Measurements from ENCODE around the gene C22orf23.

C22orf23 gene

DNA sequence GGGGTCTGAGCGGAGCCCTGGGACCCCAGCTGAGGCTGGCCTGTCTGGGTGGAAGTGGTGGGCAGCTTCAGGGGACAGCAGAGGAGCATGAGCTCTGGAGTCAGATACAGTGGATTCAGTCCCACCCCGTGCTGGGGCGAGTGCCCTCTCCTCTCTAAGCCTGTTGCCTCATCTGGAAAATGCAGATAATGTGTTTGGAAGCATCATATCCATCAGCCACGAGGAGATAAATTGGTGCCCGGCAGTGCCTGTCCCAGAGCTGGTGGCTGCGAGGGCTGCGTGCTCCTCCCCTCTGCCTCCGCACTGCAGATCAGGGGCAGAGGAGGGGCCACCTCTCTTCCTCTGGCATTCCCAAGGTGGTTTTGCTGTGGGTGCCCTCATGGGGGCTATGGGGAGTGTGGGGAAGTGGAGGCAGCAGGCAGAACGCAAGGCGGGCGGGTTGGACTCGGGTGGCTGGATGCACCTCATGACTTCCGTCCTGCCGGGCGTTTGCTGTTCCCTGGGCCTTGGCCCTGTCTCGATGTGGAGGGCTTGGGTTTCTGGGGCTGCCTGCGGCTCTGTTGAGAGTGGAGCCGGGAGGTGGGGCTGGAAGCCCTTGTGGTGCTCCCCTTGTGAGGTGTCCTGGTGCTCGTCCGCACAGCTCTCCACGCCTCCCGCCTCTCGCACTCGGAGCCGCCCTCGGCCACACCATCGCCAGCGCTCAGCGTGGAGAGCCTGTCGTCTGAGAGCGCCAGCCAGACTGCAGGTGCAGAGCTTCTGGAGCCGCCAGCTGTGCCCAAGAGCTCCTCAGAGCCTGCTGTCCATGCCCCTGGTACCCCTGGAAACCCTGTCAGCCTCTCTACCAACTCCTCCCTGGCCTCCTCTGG, 26.4 kb downstream of the C22orf23 start:
- no peaks in the 10 kb centered on the region for H3K79me2 ChIP-seq (ENCODE audit: insufficient read depth, low read length)
- TF ChIP-seq, protein P1, sequence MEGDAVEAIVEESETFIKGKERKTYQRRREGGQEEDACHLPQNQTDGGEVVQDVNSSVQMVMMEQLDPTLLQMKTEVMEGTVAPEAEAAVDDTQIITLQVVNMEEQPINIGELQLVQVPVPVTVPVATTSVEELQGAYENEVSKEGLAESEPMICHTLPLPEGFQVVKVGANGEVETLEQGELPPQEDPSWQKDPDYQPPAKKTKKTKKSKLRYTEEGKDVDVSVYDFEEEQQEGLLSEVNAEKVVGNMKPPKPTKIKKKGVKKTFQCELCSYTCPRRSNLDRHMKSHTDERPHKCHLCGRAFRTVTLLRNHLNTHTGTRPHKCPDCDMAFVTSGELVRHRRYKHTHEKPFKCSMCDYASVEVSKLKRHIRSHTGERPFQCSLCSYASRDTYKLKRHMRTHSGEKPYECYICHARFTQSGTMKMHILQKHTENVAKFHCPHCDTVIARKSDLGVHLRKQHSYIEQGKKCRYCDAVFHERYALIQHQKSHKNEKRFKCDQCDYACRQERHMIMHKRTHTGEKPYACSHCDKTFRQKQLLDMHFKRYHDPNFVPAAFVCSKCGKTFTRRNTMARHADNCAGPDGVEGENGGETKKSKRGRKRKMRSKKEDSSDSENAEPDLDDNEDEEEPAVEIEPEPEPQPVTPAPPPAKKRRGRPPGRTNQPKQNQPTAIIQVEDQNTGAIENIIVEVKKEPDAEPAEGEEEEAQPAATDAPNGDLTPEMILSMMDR (IDR thresholded peaks at IDR 0.05; ENCODE audit: insufficient read depth, low read length, poor library complexity, severe bottlenecking): no peak
- no peak for TF ChIP-seq EZH2phosphoT487 (conservative IDR thresholded peaks at IDR 0.05; ENCODE audit: low read length)
- H3K27me3 ChIP-seq (ENCODE audit: low read length): no peaks in the 10 kb centered on the region
- H3K27ac ChIP-seq (ENCODE audit: low read depth, low read length): no peak overlapping the region
- H4K20me1 ChIP-seq (ENCODE audit: low read depth, low read length): no peaks in the 10 kb centered on the region
- no peak overlapping the region for H2AFZ ChIP-seq (ENCODE audit: low read depth, low read length, severe bottlenecking)
- no peak overlapping the region for H3K4me2 ChIP-seq (ENCODE audit: low read depth, low read length, poor library complexity, severe bottlenecking)
- no peak overlapping the region for H3K9ac ChIP-seq (ENCODE audit: low read length)
- H3K9me3 ChIP-seq (ENCODE audit: insufficient read depth, low read length): no peaks in the 10 kb centered on the region
- H3F3A ChIP-seq (ENCODE audit: insufficient read depth): no peaks in the 10 kb centered on the region
- no peak overlapping the region for H3K4me3 ChIP-seq (ENCODE audit: insufficient read depth, low read length, poor library complexity, severe bottlenecking)
- no peaks in the 10 kb centered on the region for H3K36me3 ChIP-seq (ENCODE audit: low read length)
- no peaks in the 10 kb centered on the region for H3K9me2 ChIP-seq (replicated peaks; ENCODE audit: insufficient read depth, low read length)

DNA sequence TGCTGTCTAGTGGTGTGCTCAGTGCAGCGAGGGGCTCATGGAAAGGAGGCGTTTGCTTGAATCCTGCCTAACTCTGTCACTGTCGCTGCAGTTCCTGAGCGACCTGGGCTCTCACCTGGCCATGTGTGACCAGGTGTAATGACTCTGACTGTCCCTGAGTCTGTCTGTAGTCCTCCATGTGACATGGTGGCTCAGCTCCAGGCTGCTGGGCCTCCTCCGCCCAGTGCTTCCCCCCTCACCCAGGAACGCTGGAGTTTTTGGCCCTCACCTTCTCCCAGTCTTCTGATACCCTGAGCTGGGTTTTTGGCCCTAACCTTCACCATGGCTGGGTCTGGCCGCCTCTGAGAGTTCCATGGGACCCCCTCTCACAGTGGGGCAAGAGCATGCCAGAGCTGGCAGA, 27.0 kb downstream of the C22orf23 start:
- no peak for TF ChIP-seq EZH2phosphoT487 (conservative IDR thresholded peaks at IDR 0.05; ENCODE audit: low read length)
- TF ChIP-seq, protein P1 (IDR thresholded peaks at IDR 0.05; ENCODE audit: insufficient read depth, low read length, poor library complexity, severe bottlenecking): no peak
- Histone ChIP-seq H3K79me2 (ENCODE audit: insufficient read depth, low read length) (no peaks in the 10 kb centered on the region), H3K9me2 (replicated peaks; ENCODE audit: insufficient read depth, low read length) (no peaks in the 10 kb centered on the region), H3K27me3 (ENCODE audit: low read length) (no peaks in the 10 kb centered on the region), H3K9ac (ENCODE audit: low read length) (no peak overlapping the region), H2AFZ (ENCODE audit: low read depth, low read length, severe bottlenecking) (no peak overlapping the region), H4K20me1 (ENCODE audit: low read depth, low read length) (no peaks in the 10 kb centered on the region), H3K27ac (ENCODE audit: low read depth, low read length) (no peak overlapping the region), H3K9me3 (ENCODE audit: insufficient read depth, low read length) (no peaks in the 10 kb centered on the region), H3K36me3 (ENCODE audit: low read length) (no peaks in the 10 kb centered on the region), H3F3A (ENCODE audit: insufficient read depth) (no peaks in the 10 kb centered on the region), H3K4me2 (ENCODE audit: low read depth, low read length, poor library complexity, severe bottlenecking) (no peak overlapping the region), H3K4me3 (ENCODE audit: insufficient read depth, low read length, poor library complexity, severe bottlenecking) (no peak overlapping the region)

DNA sequence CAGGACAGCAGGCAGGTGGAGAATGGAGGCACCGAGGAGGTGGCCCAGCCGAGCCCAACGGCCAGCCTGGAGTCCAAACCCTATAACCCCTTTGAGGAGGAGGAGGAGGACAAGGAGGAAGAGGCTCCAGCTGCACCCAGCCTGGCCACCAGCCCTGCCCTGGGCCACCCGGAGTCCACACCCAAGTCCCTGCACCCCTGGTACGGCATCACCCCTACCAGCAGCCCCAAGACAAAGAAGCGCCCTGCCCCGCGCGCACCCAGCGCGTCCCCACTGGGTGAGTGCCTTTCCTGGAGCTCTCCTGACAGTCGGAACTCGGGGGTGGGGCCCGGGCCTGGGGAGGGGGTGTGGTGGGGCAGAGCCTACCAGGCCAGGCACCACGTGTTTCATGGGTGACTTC, 27.6 kb downstream of the C22orf23 start:
- Histone ChIP-seq H3K4me3 (ENCODE audit: insufficient read depth, low read length, poor library complexity, severe bottlenecking) (no peak overlapping the region), H3K36me3 (ENCODE audit: low read length) (no peaks in the 10 kb centered on the region), H3K27ac (ENCODE audit: low read depth, low read length) (no peak overlapping the region)

More for the DNA sequence above, 27.6 kb downstream of the C22orf23 start:
- no peaks in the 10 kb centered on the region for H4K20me1 ChIP-seq (ENCODE audit: low read depth, low read length)
- TF ChIP-seq, protein P1 (IDR thresholded peaks at IDR 0.05; ENCODE audit: insufficient read depth, low read length, poor library complexity, severe bottlenecking): no peak
- no peak for TF ChIP-seq EZH2phosphoT487 (conservative IDR thresholded peaks at IDR 0.05; ENCODE audit: low read length)
- H3K9me2 ChIP-seq (replicated peaks; ENCODE audit: insufficient read depth, low read length): no peaks in the 10 kb centered on the region
- H3K9ac ChIP-seq (ENCODE audit: low read length): no peak overlapping the region
- no peaks in the 10 kb centered on the region for H3K79me2 ChIP-seq (ENCODE audit: insufficient read depth, low read length)
- no peaks in the 10 kb centered on the region for H3F3A ChIP-seq (ENCODE audit: insufficient read depth)
- no peak overlapping the region for H2AFZ ChIP-seq (ENCODE audit: low read depth, low read length, severe bottlenecking)
- no peaks in the 10 kb centered on the region for H3K27me3 ChIP-seq (ENCODE audit: low read length)
- H3K9me3 ChIP-seq (ENCODE audit: insufficient read depth, low read length): no peaks in the 10 kb centered on the region
- H3K4me2 ChIP-seq (ENCODE audit: low read depth, low read length, poor library complexity, severe bottlenecking): no peak overlapping the region
